ENCODE measurements around the gene MACF1.
A peak's percentile ranks its signal among the peaks of the same experiment; 100 is the strongest.
"Not testable (repeated sequence)": the region's sequence is repeated elsewhere in the genome, so short reads cannot be mapped to it uniquely, and the experiment has no call there.

Gene MACF1

GRCh38 chr1:39499668-39500067 lies 295.2 kb downstream of the MACF1 start:
- DNase-seq: no peak

DNA sequence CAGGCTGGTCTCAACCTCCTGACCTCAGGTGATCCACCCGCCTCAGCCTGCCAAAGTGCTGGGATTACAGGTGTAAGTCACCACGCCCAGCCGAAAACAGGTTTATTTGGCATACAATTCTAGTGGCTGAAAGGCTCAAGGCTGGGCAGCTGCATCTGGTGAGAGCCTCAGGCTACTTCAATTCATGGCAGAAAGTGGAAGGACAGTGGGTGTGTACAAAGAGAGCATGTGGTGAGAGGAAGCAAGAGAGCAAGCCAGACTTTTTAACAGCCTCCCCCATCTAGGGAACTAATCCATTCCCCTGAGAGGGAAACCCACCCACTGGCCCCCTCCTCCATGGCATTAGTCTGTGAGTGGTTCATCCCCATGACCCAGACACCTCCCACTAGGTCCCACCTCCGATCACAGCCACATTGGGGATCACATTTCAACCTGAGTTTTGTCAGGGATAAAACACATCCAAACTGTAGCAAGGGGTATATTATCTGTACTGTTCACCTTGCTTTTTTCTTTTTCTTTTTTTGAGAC lies 296.4 kb downstream of the MACF1 start:
- no peak for DNase-seq

- DNase-seq: no peak
Measured at GRCh38 chr1:39501666-39502065, 297.2 kb downstream of the MACF1 start.

GRCh38 chr1:39504436-39504835 lies 299.9 kb downstream of the MACF1 start:
- DNase-seq: not testable (repeated sequence)

DNA sequence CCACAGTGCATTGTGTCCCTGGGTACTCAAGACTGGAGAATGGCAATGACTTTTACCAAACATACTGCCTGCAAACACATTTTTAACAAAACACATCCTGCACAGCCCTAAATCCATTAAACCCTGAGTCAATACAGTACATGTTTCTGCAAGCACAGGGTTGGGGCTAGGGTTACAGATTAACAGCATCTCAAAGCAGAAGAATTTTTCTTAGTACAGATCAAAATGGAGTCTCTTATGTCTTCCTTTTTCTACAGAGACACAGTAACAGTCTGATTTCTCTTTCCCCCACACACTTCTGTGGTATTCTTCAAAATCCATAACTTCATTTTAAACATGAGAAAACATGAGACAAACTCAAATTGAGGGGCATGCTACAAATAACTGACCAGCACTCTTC lies 300.8 kb downstream of the MACF1 start:
- no peak for DNase-seq

- DNase-seq: no peak
Measured at GRCh38 chr1:39507230-39507928, 302.9 kb downstream of the MACF1 start.

GRCh38 chr1:39508266-39508665 lies 303.8 kb downstream of the MACF1 start:
- no peak for DNase-seq

GRCh38 chr1:39508857-39509305 lies 304.4 kb downstream of the MACF1 start:
- DNase-seq: no peak

GRCh38 chr1:39509360-39510009 lies 305.0 kb downstream of the MACF1 start:
- no peak for DNase-seq

DNA sequence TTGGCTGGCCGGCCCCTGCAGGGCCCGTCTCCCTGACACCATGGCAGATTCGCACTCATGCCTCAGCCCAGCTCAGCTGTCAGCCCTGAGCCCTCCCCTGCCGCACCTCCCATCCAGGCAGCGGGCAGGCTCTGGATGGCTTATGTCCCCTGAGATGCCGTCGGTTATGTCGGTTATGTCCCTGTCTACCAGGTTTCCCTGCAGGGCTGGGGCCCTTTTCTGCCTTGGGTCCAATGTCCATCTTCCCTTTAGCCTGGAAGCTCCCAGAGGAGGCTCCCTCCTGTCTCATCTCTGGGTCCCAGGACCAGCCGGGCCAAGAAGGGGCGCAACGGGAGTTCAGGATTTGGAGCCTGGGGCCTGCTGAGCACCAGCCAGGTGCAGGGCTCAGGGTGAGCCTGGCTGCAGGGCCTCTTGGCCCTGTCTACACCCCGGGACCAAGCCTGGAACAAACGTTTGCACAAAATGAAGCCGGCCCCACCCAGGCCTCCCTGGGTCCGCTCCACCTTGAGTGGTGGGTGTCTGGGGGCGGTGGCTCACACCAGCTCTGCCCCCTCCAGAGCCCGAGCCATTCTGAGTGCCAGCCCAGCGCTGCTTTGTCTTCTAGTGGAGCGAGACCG lies 306.2 kb downstream of the MACF1 start:
- not testable (repeated sequence) for DNase-seq

DNA sequence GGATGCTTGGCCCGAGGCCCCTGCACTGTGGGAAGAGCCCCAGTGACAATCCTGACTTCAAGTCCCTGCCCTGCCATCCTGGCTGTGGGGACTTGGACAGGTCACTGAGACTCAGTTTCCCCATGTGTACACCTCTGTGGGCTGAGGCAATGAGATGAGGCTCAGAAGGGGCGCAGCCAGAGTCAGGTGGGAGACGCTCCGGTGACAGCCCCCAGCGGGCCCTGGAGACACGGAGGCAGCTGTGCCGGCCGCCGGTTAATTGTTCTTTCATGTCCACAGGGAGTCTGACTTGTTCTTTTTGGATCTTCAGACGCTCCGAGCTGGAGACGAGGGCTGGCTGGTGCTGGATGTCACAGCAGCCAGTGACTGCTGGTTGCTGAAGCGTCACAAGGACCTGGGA lies 307.0 kb downstream of the MACF1 start:
- not testable (repeated sequence) for DNase-seq

- DNase-seq: not testable (repeated sequence)
Measured at GRCh38 chr1:39512234-39512847, 307.8 kb downstream of the MACF1 start.

DNA sequence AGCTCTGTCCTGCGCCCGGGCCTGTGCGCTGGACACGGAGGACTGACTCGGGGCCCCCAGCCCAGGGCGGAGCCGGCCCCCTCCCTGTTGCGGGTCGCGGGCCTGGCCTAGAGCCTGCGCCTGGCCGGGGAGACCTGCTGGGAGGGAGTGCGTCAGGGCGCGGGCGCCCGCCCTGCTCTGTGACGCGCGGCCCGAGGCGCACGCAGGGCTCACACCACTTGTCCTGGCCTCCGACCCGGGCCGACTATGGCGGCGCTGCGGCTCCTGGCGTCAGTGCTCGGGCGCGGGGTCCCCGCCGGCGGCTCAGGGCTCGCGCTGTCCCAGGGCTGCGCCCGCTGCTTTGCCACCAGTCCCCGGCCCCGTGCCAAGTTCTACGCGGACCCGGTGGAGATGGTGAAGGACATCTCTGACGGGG lies 310.2 kb downstream of the MACF1 start:
- not testable (repeated sequence) for DNase-seq

- DNase-seq: peak; percentile 39
Measured at GRCh38 chr1:39515131-39516086, 310.9 kb downstream of the MACF1 start.

DNA sequence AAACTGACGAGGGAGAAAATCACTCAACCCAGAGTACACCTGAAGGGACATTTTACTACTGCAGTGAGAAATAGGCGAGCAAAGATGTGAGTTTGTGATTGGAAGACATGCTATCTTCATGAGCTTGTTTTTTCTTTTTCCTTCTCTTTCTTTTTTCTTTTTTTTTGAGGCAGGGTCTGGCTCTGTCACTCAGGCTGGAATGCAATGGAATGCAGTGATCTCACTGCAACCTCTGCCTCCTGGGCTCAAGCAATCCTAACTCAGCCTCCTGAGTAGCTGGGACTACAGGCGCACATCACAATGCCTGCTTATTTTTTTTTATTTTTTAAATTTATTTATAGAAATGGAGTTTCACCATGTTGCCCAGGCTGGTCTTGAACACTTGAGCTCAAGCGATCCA lies 312.3 kb downstream of the MACF1 start:
- DNase-seq: not testable (repeated sequence)

DNA sequence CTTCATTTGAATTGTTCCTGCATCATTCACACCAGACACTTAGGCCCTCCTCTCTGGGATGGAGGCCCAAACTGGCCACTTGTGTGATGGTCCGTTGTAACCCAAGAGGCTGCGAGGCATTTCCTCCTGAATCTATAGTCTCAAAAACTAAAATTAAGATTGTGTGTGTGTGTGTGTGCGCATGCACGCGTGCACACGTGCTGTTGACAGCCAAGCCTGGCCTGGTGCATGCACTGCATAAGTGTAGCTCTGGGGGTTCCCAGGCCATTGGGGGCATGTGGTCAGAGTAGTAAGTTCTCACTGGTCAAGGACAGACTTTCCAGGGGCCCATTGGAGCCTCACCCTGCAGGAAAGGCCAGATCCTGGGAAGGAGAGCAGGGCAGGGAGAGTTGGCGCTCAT lies 313.4 kb downstream of the MACF1 start:
- not testable (repeated sequence) for DNase-seq

DNA sequence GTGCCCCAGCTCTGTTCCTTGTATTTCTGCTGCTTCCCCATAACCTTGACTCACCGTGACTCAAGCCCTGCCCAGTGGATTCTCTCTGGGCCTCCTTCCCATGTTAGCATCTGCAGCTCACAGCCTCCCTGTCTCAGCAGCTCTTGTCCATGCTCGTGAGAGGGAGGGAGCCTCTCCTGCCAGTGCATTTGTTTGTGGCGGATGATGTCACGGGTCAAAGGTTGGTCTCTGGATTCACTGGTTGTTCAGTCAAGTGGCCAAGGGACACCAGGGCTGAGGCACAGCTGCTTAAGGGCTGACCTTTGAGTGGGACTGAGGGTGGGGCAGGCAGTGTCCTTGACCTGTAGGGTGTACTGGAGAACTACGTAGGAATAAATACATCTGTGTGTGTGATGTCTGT lies 314.9 kb downstream of the MACF1 start:
- not testable (repeated sequence) for DNase-seq

- DNase-seq: not testable (repeated sequence)
Measured at GRCh38 chr1:39522221-39522620, 317.7 kb downstream of the MACF1 start.

DNA sequence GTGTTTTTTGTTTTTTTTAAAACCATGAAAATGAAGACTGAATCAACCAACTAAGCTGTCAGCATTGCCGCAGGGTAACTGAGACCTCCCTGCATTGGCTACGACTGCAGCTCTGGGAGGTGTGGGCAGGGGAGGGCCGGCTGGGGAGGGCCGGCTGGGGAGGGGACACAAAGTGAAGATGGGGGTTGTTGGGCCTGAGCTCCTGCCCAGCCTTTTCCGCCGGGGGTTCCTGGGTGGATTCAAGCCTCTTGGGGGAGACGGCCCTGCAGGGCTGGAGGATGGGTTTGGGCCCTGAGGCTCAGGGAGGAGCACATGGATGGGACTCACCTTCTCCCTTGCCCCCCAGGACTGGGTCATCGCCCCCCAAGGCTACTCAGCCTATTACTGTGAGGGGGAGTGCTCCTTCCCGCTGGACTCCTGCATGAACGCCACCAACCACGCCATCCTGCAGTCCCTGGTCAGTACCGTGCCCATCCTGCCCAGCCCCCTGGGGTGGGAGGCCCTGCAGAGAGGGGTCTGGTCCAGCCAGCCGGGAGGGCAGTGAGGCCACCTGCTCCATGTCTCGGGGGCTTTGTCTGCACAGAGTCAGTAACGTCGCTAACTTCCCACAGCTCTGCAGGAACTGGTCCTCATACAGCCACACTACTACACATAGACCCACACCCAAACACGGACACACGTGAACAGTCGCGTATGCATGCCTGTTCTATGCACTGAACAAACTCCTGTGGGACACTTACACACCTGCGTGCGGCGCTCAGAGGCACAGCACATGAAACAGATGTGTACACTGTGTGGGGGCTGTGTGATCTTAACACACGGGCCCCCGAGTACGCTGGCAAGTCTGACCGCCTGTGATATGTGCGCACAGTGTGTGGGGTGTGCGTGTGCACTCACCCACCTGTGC lies 318.4 kb downstream of the MACF1 start:
- no peak for DNase-seq

DNA sequence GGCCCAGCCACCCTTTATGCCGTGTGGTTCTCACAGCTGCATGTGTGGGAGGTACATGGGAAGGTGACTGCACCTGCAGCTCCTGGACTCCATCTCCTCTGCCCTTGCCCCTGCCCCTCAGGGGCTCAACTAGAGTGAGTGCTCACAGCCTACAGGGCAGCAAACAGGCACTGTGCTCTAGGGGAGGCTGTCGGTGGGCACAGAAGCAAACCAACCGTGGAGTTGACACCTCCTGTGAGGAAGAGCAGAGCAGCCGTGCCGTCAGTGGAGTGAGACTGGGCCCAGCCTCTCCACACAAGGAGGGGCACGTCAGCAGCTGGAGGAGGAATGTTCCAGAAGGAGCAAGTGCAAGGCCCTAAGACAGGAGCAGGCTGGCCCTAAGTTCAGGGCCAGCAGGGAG lies 319.7 kb downstream of the MACF1 start:
- no peak for DNase-seq

All from activated naive CD4-positive, alpha-beta T cell treated with anti-CD3 and anti-CD28 coated beads, Interleukin-2, amount 50 U/mL, for 16 hours (primary cell).